Body of pancreas (tissue), 4 donors: ENCODE data around the gene ZNF862. TPM values are rescaled to one million over a fixed set of nuclear protein-coding genes. Genes with fewer than 3 reads are reported as not detected.

ENCODE experiments used
- ATAC-seq: fragments of 150-250 bp; one replicate; pipeline ENCODE4 v1.9.1; 2016
- DNase-seq, 4 donors: peaks; one replicate each; pipeline ENCODE4 v3.0.0-alpha.2; 2019
- H3K27ac ChIP-seq, 4 donors: fragments of 200-600 bp; sonication (generic); 1 replicate in 3 of 4; 2 replicates in 1 of 4; pipeline versions ENCODE4 v1.5.1 to v1.6.1; 2016 to 2019; ENCODE audit warnings: mild to moderate bottlenecking in 1 of 4, mixed read lengths in 1 of 4, moderate library complexity in 1 of 4
- H3K27me3 ChIP-seq, 2 donors: fragments of 200-600 bp; sonication (generic); one replicate each; pipeline ENCODE4 v1.6.0; 2016; ENCODE audit warnings: mild to moderate bottlenecking in 1 of 2
- H3K36me3 ChIP-seq, 2 donors: fragments of 200-600 bp; sonication (generic); replicated peaks in 1 of 2; 2 replicates each; pipeline ENCODE4 v1.5.1; 2016; ENCODE audit warnings: low read depth in 2 of 2; ENCODE audit not compliant: insufficient read depth in 1 of 2
- H3K4me1 ChIP-seq: fragments of 200-600 bp; sonication (generic); one replicate; pipeline ENCODE4 v1.6.0; 2016
- H3K4me3 ChIP-seq, 2 donors: fragments of 200-600 bp; sonication (generic); 1 replicate in 1 of 2; 2 replicates in 1 of 2; pipeline ENCODE4 v1.5.1; 2016 to 2019
- H3K9me3 ChIP-seq, 3 donors: fragments of 200-600 bp; sonication (generic); 1 replicate in 2 of 3; 2 replicates in 1 of 3; pipeline ENCODE4 v1.5.1; 2016
- CTCF ChIP-seq, 7 experiments: fragments of 450-650 bp in 4 of 7; fragments of 200-600 bp in 3 of 7; sonication (generic) in 3 of 7; IDR thresholded peaks; one replicate each; pipeline ENCODE4 v1.5.1; 2016 to 2019; ENCODE audit warnings: antibody characterized with exemption in 7 of 7
- POLR2A ChIP-seq, 3 donors: fragments of 450-650 bp; IDR thresholded peaks; one replicate each; pipeline ENCODE4 v1.6.1; 2016; ENCODE audit warnings: antibody characterized with exemption in 3 of 3, mild to moderate bottlenecking in 2 of 3
- WGBS, 2 donors: methylation state at CpG; one replicate each; pipeline ENCODE4 v1.1.5; 2017; 5-methylcytosine and 5-hydroxymethylcytosine counted together
- intact Hi-C: fragments of 100-400 bp; cut with DNase I; formaldehyde crosslinking; loops from one replicate; pipeline ENCODE4 v1.15.1; 2023
- total RNA-seq, 2 donors: library from RNA; depleted of rRNA; stranded (reverse); fragments of >200 nt; gene quantifications; one replicate each; pipeline ENCODE4 v1.1.0, GENCODE V29; 2016

The ZNF862 gene
- total RNA-seq, 2 donors from 2014 or later, result 10.9 to 18.8 TPM

DNA sequence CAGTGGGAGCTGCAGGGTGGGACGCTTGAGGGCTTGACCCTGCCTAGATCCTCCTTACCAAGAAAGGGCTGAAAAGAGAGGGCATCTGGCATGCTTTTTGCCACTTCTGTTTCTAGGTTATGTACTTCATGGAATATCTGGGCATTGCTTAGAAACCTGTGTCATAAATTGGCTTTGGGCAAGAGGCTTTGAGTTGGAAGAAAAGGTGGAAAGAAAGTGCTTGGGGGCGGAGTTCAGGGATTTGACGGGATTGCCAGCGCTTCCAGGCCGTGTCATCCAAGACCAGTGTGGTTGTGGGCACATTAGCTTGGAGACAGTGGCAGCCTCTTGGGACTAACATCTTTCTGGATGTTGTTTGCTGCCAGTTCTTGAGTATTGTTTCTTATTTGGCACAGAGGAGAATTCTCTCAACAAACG, 825 bp downstream of the ZNF862 start:
- ATAC-seq, result no peak
- intact Hi-C loops, result no loop called here
- H3K27ac ChIP-seq, result peak overlapping the region; percentile 56 to 88 (median 79)

GRCh38 chr7:149839933-149840332, 1.8 kb downstream of the ZNF862 start:
- no peak for TF ChIP-seq POLR2A (IDR thresholded peaks at IDR 0.05)
- no peak for TF ChIP-seq CTCF (IDR thresholded peaks at IDR 0.05)
- no peaks in the 10 kb centered on the region for H3K36me3 ChIP-seq
- DNase-seq (no peak), ATAC-seq (no peak)
- H3K27me3 ChIP-seq, result no peaks in the 10 kb centered on the region
- intact Hi-C loops, result no loop called here
- 91 to 95% methylated on average over 5 of the region's 5 CpGs for WGBS, 2 donors
- peaks cover 14% of the 10 kb centered on the region for H3K4me1 ChIP-seq
- H3K27ac ChIP-seq, result no peak overlapping the region
- no peaks in the 10 kb centered on the region for H3K9me3 ChIP-seq
- no peak overlapping the region for H3K4me3 ChIP-seq

More for the DNA sequence above, 825 bp downstream of the ZNF862 start:
- 7 to 12% methylated on average over 6 of the region's 6 CpGs for WGBS, 2 donors
- Histone ChIP-seq H3K36me3 (no peaks in the 10 kb centered on the region), H3K27me3 (no peaks in the 10 kb centered on the region), H3K9me3 (no peaks in the 10 kb centered on the region), H3K4me1 (peaks cover 14% of the 10 kb centered on the region), H3K4me3 (peak overlapping the region; percentile 87 to 98)
- DNase-seq, result no peak
- TF ChIP-seq POLR2A (IDR thresholded peaks at IDR 0.05), result no peak
- no peak for TF ChIP-seq CTCF (IDR thresholded peaks at IDR 0.05)

GRCh38 chr7:149843566-149843965, 5.4 kb downstream of the ZNF862 start:
- TF ChIP-seq CTCF (IDR thresholded peaks at IDR 0.05), result no peak
- no peak for TF ChIP-seq POLR2A (IDR thresholded peaks at IDR 0.05)
- H3K27ac ChIP-seq, result no peak overlapping the region
- H3K4me3 ChIP-seq, result no peak overlapping the region
- H3K4me1 ChIP-seq, result peaks cover 9% of the 10 kb centered on the region
- no peak for DNase-seq
- WGBS, 2 donors, result 90 to 95% methylated on average over 9 of the region's 9 CpGs
- no peak for ATAC-seq
- intact Hi-C loops, result no loop called here
- H3K27me3 ChIP-seq, result no peaks in the 10 kb centered on the region
- H3K9me3 ChIP-seq, result no peaks in the 10 kb centered on the region
- H3K36me3 ChIP-seq, result no peaks in the 10 kb centered on the region

DNA sequence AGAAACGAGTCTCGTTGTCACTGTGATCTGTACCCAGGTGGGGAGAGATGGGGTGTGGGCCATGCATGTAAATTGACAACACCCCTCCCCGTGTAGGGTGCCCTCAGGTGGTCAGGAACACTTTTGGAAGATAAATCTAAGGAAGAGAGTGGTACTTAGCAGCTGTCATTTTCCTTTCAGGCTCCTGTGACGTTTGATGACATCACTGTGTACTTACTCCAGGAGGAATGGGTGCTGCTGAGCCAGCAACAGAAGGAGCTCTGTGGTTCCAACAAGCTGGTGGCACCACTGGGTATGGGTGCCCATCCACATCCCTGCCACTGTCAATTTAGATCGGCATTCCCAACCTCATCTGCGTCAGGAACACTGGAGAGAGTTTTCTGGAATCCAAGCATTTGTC, 6.3 kb downstream of the ZNF862 start:
- Histone ChIP-seq H3K27me3 (no peaks in the 10 kb centered on the region), H3K36me3 (no peaks in the 10 kb centered on the region), H3K4me3 (no peak overlapping the region), H3K9me3 (no peaks in the 10 kb centered on the region), H3K4me1 (peaks cover 4% of the 10 kb centered on the region), H3K27ac (no peak overlapping the region)
- TF ChIP-seq POLR2A (IDR thresholded peaks at IDR 0.05) (no peak), CTCF (IDR thresholded peaks at IDR 0.05) (no peak)
- 65 to 69% methylated on average over 6 of the region's 6 CpGs for WGBS, 2 donors
- ATAC-seq, result no peak
- intact Hi-C loops, result no loop called here
- no peak for DNase-seq

DNA sequence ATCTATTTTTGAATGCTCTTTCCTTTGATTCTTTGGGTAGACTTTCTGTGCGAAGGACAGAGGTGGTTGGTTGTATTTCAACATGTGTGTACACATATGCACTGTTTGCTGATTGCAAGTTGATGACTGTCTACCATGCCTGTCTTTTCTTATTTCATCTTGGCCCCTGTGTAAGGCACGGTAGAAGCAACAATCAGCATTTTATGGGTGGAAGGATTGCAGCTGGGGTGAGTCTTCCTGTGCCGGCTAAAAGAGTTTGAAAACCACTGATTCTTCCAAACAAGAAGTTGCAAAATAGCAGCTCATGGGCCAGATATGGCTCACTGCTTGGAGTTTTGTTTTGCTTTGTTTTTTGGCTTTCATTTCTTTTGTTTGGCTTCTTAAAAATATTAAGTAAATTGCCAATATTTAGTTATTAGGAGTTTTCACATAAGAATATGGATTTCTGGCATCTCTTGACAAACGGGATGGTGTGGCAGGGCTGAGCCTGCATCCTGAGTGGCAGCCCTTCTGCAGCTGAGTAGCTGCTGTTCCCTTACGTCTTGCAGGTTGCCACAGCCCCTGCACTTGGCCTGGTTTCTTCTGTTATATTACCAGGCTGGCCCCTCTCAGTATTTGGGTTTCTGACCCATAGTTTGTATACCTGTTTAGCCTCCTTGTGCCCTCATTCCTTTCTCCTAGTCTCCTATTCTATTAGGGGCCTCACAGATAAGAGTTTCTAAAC, 7.2 kb downstream of the ZNF862 start:
- ATAC-seq (no peak), DNase-seq (no peak)
- Histone ChIP-seq H3K4me1 (no peaks in the 10 kb centered on the region), H3K4me3 (no peak overlapping the region), H3K9me3 (no peaks in the 10 kb centered on the region), H3K27me3 (no peaks in the 10 kb centered on the region), H3K36me3 (no peaks in the 10 kb centered on the region), H3K27ac (no peak overlapping the region)
- 70 to 87% methylated on average over 5 of the region's 5 CpGs for WGBS, 2 donors
- TF ChIP-seq POLR2A (IDR thresholded peaks at IDR 0.05) (no peak), CTCF (IDR thresholded peaks at IDR 0.05) (no peak)
- intact Hi-C loops, result no loop called here
